Measurements from ENCODE around the gene BEAN1. TPM values are rescaled to one million over a fixed set of nuclear protein-coding genes. Genes with fewer than 3 reads are reported as not detected.
"Not testable (repeated sequence)": the region's sequence is repeated elsewhere in the genome, so short reads cannot be mapped to it uniquely, and the experiment has no call there.

The BEAN1 gene
- total RNA-seq, 1 donor from 2014 or later = 0.92 TPM

- peak; percentile 27 for ATAC-seq
These were observed 59.9 kb downstream of the BEAN1 start for GRCh38 chr16:66486773-66487579.

GRCh38 chr16:66487580-66488275 lies 60.6 kb downstream of the BEAN1 start:
- ATAC-seq = no peak

GRCh38 chr16:66488505-66488904 lies 61.4 kb downstream of the BEAN1 start:
- ATAC-seq = no peak

GRCh38 chr16:66489385-66489784 lies 62.3 kb downstream of the BEAN1 start:
- no peak for ATAC-seq

GRCh38 chr16:66489818-66490217 lies 62.7 kb downstream of the BEAN1 start:
- no peak for ATAC-seq

GRCh38 chr16:66490774-66491715 lies 64.0 kb downstream of the BEAN1 start:
- ATAC-seq = no peak

GRCh38 chr16:66491716-66492064 lies 64.6 kb downstream of the BEAN1 start:
- ATAC-seq = no peak

GRCh38 chr16:66493490-66494401 lies 66.7 kb downstream of the BEAN1 start:
- peak; percentile 22 for ATAC-seq

GRCh38 chr16:66494916-66495315 lies 67.8 kb downstream of the BEAN1 start:
- ATAC-seq = no peak

- ATAC-seq = no peak
These were observed 68.3 kb downstream of the BEAN1 start for GRCh38 chr16:66495440-66495839.

GRCh38 chr16:66496226-66496625 lies 69.1 kb downstream of the BEAN1 start:
- not testable (repeated sequence) for ATAC-seq

- not testable (repeated sequence) for ATAC-seq
These were observed 70.8 kb downstream of the BEAN1 start for GRCh38 chr16:66497921-66498320.

GRCh38 chr16:66501563-66501962 lies 74.5 kb downstream of the BEAN1 start:
- ATAC-seq = not testable (repeated sequence)

- no peak for ATAC-seq
These were observed 75.2 kb downstream of the BEAN1 start for GRCh38 chr16:66502020-66502913.

GRCh38 chr16:66503030-66503429 lies 75.9 kb downstream of the BEAN1 start:
- peak; percentile 28 for ATAC-seq

GRCh38 chr16:66503612-66504011 lies 76.5 kb downstream of the BEAN1 start:
- no peak for ATAC-seq

GRCh38 chr16:66507731-66508239 lies 80.7 kb downstream of the BEAN1 start:
- ATAC-seq = no peak

- peak; percentile 86 for ATAC-seq
These were observed 81.3 kb downstream of the BEAN1 start for GRCh38 chr16:66508248-66508913.

- no peak for ATAC-seq
These were observed 81.9 kb downstream of the BEAN1 start for GRCh38 chr16:66508914-66509496.

GRCh38 chr16:66509576-66509975 lies 82.5 kb downstream of the BEAN1 start:
- no peak for ATAC-seq

Data from esophagus mucosa (tissue), 1 donor.